ENCODE measurements around the gene NCKAP5. TPM values are rescaled to one million over a fixed set of nuclear protein-coding genes. Genes with fewer than 3 reads are reported as not detected.

The NCKAP5 gene
- total and polyA plus RNA-seq, 8 donors = 4.0 to 22.1 (median 14.4) TPM

DNA sequence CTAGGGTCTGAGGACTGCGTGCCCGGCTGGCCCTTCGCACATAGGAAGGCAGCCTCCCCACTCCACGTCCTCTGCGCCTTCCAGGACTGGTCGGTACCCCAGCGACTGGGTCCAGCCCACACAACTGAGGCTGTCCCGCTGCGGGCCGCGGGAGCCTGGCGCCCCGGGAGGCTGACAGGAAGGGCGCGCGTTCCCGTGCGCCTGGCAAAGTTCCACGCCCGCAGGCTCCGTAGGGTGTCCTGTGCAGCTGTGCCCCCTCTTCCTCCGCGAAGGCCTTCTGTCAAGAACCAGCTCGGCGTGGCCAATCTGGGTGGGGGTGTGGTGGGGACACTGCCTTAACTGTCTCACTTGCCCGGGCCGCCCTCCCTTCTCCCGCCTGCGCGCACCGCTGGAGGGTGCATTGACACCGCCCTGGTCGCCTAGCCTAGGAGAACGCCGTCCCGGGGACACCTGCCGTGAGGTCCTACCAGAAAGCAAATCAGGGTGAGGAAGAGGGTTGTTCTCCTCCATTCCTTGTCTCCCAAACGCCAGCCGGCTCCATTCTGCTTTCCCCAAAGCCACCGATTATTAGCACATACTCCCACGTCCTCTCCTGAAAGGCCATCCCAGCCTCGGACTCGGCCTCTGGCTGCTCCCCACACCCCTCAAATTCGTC, 897.6 kb downstream of the NCKAP5 start:
- peaks cover 3 to 29% of the 10 kb centered on the region in 2 donors for H3K4me1 ChIP-seq
- H3K9me3 ChIP-seq = no peaks in the 10 kb centered on the region
- H3K27ac ChIP-seq = no peak overlapping the region
- peak; percentile 81 for ATAC-seq
- intact Hi-C loops (cut with DNase I) = no loop called here
- H3K4me3 ChIP-seq = peak overlapping the region; percentile 37 to 45
- H3K36me3 ChIP-seq = no peaks in the 10 kb centered on the region
- DNase-seq = peak in 2 of 4 donors; percentile 34 to 78
- TF ChIP-seq, protein P1, sequence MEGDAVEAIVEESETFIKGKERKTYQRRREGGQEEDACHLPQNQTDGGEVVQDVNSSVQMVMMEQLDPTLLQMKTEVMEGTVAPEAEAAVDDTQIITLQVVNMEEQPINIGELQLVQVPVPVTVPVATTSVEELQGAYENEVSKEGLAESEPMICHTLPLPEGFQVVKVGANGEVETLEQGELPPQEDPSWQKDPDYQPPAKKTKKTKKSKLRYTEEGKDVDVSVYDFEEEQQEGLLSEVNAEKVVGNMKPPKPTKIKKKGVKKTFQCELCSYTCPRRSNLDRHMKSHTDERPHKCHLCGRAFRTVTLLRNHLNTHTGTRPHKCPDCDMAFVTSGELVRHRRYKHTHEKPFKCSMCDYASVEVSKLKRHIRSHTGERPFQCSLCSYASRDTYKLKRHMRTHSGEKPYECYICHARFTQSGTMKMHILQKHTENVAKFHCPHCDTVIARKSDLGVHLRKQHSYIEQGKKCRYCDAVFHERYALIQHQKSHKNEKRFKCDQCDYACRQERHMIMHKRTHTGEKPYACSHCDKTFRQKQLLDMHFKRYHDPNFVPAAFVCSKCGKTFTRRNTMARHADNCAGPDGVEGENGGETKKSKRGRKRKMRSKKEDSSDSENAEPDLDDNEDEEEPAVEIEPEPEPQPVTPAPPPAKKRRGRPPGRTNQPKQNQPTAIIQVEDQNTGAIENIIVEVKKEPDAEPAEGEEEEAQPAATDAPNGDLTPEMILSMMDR (IDR thresholded peaks at IDR 0.05) = no peak
- H3K27me3 ChIP-seq = peaks cover 21 to 55% of the 10 kb centered on the region in 2 donors

DNA sequence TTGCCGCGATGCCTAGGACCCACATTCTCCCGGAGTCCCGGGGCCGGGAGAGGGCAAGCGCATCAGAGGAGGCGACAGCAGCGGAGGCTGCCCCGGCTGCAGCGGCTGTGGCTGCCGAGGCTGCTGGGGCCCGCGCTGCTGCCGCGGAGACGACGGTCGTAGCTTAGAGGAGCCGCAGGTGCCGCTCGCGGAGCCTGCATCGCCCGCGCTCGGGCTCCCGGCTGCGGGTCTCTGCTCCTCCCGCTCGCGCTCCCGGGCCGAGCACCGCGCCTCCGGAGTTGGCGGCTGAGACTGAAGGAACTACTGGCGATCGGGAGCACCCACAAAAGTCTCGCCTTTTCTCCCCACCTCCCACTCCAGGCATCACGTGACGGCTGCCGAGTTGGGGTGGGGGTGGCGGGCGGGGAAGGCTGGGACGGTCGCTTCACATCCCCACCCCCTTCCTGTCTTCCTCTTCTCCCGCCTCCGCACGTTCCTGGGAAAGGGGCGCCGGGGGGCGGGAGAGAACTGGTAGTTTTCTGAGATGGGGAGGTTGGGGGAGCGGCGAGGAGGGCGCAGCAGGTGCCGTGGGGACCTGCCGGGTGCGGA, 898.3 kb downstream of the NCKAP5 start, which contains the start of gene LYPD1:
Gene LYPD1, minus strand, starts transcription at position 298 of the 588 bp plus-strand sequence. Its CDS starts 273 bp downstream, at position 25.
- H3K4me1 ChIP-seq = peaks cover 3 to 29% of the 10 kb centered on the region in 2 donors
- peak; percentile 65 for ATAC-seq
- intact Hi-C loops (cut with DNase I) = no loop called here
- H3K36me3 ChIP-seq = no peaks in the 10 kb centered on the region
- no peaks in the 10 kb centered on the region for H3K9me3 ChIP-seq
- peak within 1 kb of the TSS; percentile 37 to 45 for H3K4me3 ChIP-seq
- H3K27me3 ChIP-seq = peaks cover 21 to 55% of the 10 kb centered on the region in 2 donors
- TF ChIP-seq, protein P1 (IDR thresholded peaks at IDR 0.05) = no peak
- peak in 1 of 4 donors; percentile 78 for DNase-seq
- no peak within 1 kb of the TSS for H3K27ac ChIP-seq

DNA sequence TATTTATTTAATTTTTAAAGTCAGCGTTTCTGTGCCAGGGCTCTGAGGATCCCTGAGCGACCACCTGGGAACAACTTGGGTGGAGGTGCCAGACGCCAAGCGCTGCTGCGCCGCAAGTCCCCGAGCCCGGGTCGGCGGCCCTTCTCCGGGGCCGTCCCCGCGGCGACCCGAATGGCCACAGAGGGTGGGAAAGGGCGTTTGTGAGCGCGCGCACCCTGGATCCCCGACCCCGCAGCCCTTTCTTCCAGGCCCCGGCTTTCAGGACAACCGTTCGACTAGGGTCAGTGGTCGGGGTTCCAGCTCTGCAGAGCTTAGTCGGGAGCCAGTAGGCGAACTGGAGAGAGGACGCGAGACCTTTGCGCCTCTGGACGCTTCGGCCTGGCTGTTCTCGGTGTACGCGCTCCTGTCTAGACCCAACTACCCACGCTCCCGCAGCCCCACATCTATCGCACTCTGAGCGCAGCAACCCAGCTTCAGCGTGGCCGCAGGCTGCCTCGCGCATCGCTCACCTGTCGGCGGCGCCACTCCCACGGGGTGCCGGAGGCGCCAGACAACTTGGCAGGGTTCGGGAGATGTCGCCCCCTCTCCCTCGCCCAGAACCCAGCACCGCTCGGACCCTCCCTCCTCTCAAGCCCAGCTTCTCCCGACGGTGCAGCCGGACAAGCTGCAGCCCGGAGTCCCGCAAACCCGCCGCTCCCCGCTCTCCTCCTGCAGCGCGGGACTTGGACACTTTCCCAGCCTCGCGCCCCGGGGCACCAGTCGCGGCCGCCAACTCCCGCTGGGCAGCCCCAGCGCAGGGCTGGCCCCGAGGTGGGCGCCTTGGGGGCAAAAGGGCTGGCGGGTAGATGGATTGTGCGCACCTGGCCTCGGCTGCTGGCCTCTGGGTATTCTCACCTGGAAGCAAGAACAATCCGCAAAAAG, 899.0 kb downstream of the NCKAP5 start:
- Histone ChIP-seq H3K27ac (no peak overlapping the region), H3K27me3 (peaks cover 21 to 55% of the 10 kb centered on the region in 2 donors), H3K9me3 (no peaks in the 10 kb centered on the region), H3K36me3 (no peaks in the 10 kb centered on the region), H3K4me1 (peaks cover 3 to 29% of the 10 kb centered on the region in 2 donors), H3K4me3 (peak overlapping the region; percentile 37 to 45)
- peak; percentile 56 for ATAC-seq
- DNase-seq = peak in 1 of 4 donors; percentile 75
- intact Hi-C loops (cut with DNase I) = no loop called here
- TF ChIP-seq, protein P1 (IDR thresholded peaks at IDR 0.05) = no peak

DNA sequence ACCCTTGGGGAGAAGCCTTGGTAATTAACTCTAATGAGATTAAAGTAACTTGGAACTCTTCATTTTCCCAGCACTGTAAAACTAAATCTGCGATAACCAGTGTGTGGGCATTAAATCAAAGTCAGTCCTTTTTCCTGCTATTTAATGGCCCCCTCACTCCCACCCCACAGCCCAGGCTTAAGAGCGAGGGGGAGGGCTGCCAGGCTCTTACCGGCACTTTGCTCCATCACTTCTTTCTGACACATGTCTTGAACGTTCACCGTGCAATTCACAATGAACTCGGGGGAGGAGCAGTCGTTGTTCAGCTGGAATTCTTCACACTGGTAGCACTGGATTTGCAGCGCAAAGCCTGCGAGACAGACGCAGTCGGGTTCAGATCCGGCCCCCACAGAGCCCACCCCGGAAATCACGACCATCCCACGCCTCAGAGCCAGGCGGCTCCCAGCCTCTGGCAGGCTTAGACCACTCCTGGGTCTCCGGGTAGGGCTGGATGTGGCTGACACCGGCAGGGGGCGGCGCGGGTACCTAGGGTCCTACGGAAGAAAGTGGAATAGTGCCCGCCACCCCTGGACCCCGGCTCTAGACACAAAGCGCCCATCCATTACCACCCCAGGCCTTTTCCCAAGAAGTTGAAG, 900.0 kb downstream of the NCKAP5 start:
- DNase-seq (peak in 1 of 4 donors; percentile 60), ATAC-seq (no peak)
- peaks cover 3 to 29% of the 10 kb centered on the region in 2 donors for H3K4me1 ChIP-seq
- H3K9me3 ChIP-seq = no peaks in the 10 kb centered on the region
- no peak overlapping the region for H3K27ac ChIP-seq
- no peaks in the 10 kb centered on the region for H3K36me3 ChIP-seq
- TF ChIP-seq, protein P1 (IDR thresholded peaks at IDR 0.05) = no peak
- intact Hi-C loops (cut with DNase I) = no loop called here
- peak overlapping the region in 1 of 2 donors; percentile 45 for H3K4me3 ChIP-seq
- H3K27me3 ChIP-seq = peaks cover 21 to 55% of the 10 kb centered on the region in 2 donors
